ENCODE measurements around the gene TPX2.

The TPX2 gene

GRCh38 chr20:31705598-31706597, 33.2 kb upstream of the TPX2 start:
- in situ Hi-C loops (cut with MboI; ENCODE audit: low sequenced_read_pairs), result no loop called here

- in situ Hi-C loops (cut with MboI; ENCODE audit: low sequenced_read_pairs), result no loop called here
These were observed 32.4 kb upstream of the TPX2 start for GRCh38 chr20:31706607-31707257.

GRCh38 chr20:31707258-31707615, 31.9 kb upstream of the TPX2 start:
- in situ Hi-C loops (cut with MboI; ENCODE audit: low sequenced_read_pairs), result no loop called here

- in situ Hi-C loops (cut with MboI; ENCODE audit: low sequenced_read_pairs), result no loop called here
These were observed 30.9 kb upstream of the TPX2 start for GRCh38 chr20:31707994-31708735.

GRCh38 chr20:31708736-31709534, 30.2 kb upstream of the TPX2 start:
- in situ Hi-C loops (cut with MboI; ENCODE audit: low sequenced_read_pairs), result no loop called here

DNA sequence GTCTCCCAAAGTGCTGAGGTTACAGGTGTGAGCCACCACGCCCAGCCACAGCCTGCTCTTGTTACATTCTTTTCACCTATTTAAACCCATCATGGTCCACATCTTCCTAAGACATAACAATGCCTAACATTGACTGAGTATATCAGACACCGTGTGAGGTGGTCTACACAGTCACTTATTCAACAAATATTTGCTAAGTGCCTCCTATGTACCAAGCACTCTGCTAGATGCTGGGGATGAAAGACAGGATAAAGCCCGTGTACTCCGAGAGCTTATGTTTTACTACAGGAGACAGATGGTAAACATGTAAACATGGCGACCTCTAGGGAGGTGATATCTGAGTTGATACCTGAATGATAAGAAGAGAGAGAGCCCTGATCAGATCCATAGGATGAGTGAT, 29.2 kb upstream of the TPX2 start:
- in situ Hi-C loops (cut with MboI; ENCODE audit: low sequenced_read_pairs), result no loop called here

DNA sequence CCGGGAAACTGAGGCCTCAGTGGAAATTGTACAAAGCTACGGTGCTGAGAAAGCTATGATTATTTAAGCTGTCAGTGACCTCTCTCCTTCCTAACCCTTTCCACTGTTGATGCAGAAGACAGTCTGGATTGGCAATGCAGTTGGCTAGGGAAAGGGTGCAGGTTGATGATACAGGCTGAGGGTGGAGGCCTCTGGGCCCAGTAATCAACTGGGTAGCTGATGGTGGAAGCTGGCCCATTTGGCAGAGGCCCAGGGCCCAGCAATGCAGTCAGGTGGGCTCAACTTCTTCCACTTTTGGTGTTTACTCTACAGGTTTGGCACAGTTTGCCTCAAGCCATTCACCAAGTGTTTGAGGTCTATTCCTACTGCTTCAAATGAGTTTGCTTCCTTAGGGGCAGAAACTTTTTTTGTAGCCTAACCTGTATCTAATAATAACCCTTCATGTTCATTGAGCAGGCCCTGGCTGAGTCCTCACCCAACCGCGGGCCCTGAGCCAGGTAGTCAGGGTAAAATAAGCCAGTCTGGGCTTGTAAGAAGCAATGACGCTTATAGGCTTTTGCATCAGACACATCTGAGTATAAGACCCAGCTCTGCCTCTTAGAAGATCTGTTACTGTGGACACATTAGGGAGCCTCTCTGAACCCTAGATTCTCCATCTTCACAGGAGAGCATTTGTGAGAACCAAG, 28.5 kb upstream of the TPX2 start:
- in situ Hi-C loops (cut with MboI; ENCODE audit: low sequenced_read_pairs), result no loop called here

DNA sequence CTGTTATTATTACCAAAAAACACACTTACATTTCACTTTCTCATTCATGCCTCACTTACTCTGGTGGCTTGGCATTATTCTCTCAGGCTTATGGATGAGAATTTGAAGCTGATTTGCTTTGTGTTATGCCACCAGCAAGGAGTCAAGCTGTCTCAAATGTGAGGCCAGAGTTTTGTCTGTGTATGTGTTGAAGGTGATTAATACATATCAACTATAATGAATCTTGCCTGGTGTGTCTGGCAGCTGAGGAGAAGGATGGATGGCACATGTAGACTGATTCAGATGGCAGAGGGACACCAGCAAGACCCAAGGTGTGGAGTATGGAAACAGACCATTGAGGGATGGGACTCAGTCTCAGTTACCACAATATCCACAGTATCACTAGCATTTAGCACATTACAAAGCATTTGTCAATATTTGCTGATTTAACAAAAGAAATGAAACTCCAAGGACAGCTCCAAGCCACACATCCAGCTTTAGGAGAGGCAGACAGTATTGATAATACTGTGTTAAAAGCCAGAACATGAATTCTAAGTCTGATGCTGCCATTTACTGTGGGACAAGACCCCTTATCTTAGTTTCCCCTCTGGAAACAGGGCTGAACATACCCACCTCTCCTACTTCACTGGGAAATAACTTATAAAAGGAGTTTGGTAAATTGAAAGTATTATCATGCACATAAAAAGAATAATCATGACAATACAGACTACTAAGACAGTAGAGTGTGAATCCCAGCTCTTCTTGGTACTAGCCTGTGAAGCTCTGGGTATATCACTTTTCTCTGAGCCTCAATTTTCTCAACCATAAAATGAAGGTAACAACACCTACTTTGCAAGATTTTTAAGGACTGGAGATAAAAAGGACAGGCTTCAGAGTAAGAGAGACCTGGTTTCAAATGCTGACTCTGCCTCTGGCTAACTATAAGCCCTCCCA, 27.6 kb upstream of the TPX2 start:
- in situ Hi-C loops (cut with MboI; ENCODE audit: low sequenced_read_pairs), result no loop called here

DNA sequence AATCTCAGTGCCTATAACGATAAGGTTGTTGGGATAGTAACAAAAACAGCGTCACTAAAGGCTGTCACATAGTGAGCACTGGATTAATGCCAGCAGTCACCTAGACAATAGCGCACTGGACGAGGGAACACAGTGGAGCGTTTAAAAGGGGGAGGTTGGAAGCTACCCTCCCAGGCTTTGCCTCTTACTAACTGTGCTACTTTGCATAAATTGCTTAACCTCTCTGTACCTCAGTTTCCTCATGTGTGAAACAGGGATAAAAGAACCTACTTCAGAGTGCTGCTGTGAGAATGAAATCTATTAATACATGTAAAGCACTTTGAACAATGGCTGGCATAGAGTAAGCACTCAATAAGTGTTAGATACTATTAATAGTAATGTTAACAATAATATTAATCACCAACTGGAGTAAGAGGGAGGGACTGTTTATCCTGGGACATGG, 27.0 kb upstream of the TPX2 start:
- in situ Hi-C loops (cut with MboI; ENCODE audit: low sequenced_read_pairs), result no loop called here

DNA sequence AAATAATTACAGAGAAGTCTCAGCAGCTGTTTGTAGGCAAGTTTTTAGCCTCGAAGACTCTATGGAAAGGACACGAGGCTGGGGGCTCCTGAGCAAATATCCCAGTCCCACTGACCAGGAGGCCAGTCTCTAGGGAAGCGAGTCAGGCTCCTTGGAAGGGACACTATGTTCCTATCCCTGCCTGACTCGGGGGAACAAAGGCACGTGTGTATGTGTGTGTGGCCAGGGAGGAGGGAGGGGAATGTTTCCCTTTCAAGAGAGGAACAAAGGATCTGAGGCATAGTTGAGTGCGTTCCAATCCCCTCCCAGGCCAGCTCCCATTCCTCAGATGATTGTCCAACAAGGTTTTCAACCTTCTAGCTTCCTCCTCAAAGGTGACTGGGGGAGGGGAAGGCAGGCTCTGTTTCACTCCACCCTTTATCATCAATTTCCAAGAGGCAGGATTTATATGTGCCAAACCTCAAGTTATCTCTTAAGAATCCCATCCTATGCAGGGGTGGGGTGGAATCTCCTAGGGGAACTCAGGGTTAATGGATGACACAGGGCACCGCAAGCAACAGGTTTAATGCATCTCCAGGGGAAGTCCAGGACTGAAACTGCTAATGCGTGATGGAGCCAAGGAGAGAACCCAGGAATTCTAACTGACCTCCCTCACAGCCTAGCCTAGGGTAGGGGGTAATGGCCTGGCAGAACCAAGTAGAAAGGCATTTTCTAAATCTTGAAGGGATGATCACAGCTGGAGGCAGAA, 26.4 kb upstream of the TPX2 start:
- in situ Hi-C loops (cut with MboI; ENCODE audit: low sequenced_read_pairs), result no loop called here

GRCh38 chr20:31713312-31714273, 25.5 kb upstream of the TPX2 start:
- in situ Hi-C loops (cut with MboI; ENCODE audit: low sequenced_read_pairs), result no loop called here

DNA sequence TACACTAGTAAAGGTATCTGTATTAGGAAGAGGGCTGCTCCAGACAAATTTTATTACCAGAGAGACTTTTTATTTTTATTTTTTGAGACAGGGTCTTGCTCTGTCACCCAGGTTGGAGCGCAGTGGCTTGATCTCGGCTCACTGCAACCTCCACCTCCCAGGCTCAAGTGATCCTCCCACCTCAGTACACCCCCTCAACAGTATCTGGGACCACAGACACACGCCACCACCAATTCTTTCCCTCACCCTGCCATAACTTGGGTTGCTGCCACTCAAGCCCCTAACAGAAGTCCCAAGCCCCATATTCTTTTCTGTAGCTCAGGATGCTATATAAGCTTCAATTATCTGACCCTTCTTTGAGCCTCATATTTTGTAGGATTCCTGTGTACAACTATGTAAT, 23.3 kb upstream of the TPX2 start:
- in situ Hi-C loops (cut with MboI; ENCODE audit: low sequenced_read_pairs), result no loop called here

DNA sequence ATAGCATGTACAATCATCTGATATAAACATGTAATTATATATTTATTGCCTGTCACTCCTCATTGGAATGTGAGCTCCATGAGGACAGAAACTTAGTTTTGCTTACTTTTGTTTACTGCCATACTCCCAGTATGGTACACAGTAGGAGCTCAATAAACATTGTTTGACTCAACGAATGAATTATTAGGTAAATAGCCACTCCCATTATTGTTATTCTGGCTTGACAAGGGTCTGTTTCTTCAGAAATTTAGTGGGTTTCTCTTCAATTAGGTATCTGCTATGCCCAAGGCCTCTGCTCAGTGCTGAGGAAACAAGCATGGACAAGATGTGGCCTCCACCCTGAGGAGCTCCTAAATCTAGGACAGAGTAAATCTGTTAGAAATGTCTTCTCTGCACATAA, 22.7 kb upstream of the TPX2 start:
- in situ Hi-C loops (cut with MboI; ENCODE audit: low sequenced_read_pairs), result no loop called here

GRCh38 chr20:31716818-31717477, 22.1 kb upstream of the TPX2 start:
- in situ Hi-C loops (cut with MboI; ENCODE audit: low sequenced_read_pairs), result no loop called here

GRCh38 chr20:31717478-31718201, 21.4 kb upstream of the TPX2 start:
- in situ Hi-C loops (cut with MboI; ENCODE audit: low sequenced_read_pairs), result no loop called here
